ENCODE data around the gene EXOC4. TPM values are rescaled to one million over a fixed set of nuclear protein-coding genes. Genes with fewer than 3 reads are reported as not detected.

EXOC4 gene
- total RNA-seq, 2 donors from 2014 or later, result 62.0 to 146 TPM

DNA sequence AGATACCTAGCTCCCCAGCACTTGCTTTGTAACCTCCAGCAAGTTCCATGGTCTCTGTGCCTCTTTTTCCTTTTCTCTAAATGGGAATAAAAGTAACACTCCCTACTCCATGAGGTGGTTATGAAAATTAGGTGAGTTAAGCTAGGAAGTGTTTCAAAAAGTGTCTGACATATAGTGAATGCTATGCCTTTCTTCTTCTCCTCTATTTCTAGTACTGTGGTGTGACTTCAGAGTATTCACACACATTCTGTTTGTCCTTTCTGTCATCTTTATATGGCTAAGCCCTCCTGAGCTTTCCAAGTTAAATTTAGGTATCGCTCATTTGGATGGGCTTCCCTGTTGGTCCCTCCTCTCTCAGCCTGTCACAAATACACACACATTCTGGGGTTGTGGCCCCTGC, 229.7 kb downstream of the EXOC4 start:
- no peak for DNase-seq
- TF ChIP-seq, protein P1, sequence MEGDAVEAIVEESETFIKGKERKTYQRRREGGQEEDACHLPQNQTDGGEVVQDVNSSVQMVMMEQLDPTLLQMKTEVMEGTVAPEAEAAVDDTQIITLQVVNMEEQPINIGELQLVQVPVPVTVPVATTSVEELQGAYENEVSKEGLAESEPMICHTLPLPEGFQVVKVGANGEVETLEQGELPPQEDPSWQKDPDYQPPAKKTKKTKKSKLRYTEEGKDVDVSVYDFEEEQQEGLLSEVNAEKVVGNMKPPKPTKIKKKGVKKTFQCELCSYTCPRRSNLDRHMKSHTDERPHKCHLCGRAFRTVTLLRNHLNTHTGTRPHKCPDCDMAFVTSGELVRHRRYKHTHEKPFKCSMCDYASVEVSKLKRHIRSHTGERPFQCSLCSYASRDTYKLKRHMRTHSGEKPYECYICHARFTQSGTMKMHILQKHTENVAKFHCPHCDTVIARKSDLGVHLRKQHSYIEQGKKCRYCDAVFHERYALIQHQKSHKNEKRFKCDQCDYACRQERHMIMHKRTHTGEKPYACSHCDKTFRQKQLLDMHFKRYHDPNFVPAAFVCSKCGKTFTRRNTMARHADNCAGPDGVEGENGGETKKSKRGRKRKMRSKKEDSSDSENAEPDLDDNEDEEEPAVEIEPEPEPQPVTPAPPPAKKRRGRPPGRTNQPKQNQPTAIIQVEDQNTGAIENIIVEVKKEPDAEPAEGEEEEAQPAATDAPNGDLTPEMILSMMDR (IDR thresholded peaks at IDR 0.05), result no peak
- TF ChIP-seq POLR2A (IDR thresholded peaks at IDR 0.05), result no peak
- 87 to 94% methylated on average over 1 of the region's 1 CpG for WGBS, 2 donors
- Histone ChIP-seq H3K27ac (no peak overlapping the region), H3K4me3 (no peak overlapping the region), H3K27me3 (no peaks in the 10 kb centered on the region), H3K4me1 (no peaks in the 10 kb centered on the region), H3K36me3 (replicated peaks in 1 of 2; ENCODE audit: insufficient read depth in 1 of 2, low read depth in 2 of 2) (no peaks in the 10 kb centered on the region), H3K9me3 (peaks cover 0 to 3% (median 0%) of the 10 kb centered on the region in 3 donors)
- no peak for ATAC-seq
- intact Hi-C loops (cut with DNase I), result no loop called here

DNA sequence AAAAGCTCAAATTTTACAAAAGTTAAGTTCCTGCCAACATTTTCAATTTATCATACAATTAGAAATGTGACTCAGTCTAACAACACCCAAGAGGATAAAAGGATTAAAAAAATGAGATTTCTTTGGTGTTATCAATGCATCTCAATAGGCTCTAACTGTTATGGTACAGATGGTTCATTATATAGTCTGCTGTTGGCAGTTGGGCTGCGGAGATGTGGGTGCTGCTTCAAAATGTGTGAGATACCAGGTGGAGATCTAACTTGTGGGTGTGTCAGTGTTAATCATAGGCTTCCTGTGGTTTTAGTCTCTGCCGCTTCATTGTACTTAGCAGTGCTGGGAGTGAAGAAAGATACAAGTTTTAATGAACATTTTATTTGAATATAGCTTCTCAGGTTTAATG, 231.2 kb downstream of the EXOC4 start:
- Histone ChIP-seq H3K27me3 (no peaks in the 10 kb centered on the region), H3K4me3 (no peak overlapping the region), H3K9me3 (peaks cover 0 to 3% (median 0%) of the 10 kb centered on the region in 3 donors), H3K27ac (no peak overlapping the region), H3K4me1 (no peaks in the 10 kb centered on the region), H3K36me3 (replicated peaks in 1 of 2; ENCODE audit: insufficient read depth in 1 of 2, low read depth in 2 of 2) (no peaks in the 10 kb centered on the region)
- WGBS, 2 donors, result 78 to 98% methylated on average over 2 of the region's 2 CpGs
- no peak for ATAC-seq
- TF ChIP-seq POLR2A (IDR thresholded peaks at IDR 0.05), result no peak
- TF ChIP-seq, protein P1 (IDR thresholded peaks at IDR 0.05), result no peak
- intact Hi-C loops (cut with DNase I), result no loop called here
- no peak for DNase-seq

DNA sequence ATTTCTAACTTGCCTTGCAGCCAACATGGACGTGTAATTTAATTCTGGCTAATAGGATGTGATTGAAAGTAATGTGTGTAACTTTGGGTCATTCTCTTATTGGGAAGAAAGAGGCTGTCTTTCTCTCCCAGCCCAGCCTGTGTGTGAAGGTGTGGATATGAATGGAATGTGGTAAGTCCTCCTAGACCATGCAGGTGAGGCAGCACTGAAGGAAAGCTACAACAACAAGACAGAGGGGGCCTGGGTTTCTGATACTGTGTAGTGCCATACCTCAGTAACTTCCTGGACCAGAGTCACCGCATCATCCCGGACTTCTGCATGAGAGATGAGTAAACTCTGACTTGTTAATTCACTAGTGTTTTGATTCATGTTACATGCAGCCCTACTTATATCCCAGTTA, 237.0 kb downstream of the EXOC4 start:
- intact Hi-C loops (cut with DNase I), result no loop called here
- peaks cover 0 to 3% (median 0%) of the 10 kb centered on the region in 3 donors for H3K9me3 ChIP-seq
- DNase-seq (no peak), ATAC-seq (no peak)
- H3K36me3 ChIP-seq (replicated peaks in 1 of 2; ENCODE audit: insufficient read depth in 1 of 2, low read depth in 2 of 2), result no peaks in the 10 kb centered on the region
- 87 to 94% methylated on average over 3 of the region's 3 CpGs for WGBS, 2 donors
- TF ChIP-seq POLR2A (IDR thresholded peaks at IDR 0.05), result no peak
- TF ChIP-seq, protein P1 (IDR thresholded peaks at IDR 0.05), result no peak
- no peaks in the 10 kb centered on the region for H3K4me1 ChIP-seq
- no peak overlapping the region for H3K27ac ChIP-seq
- H3K27me3 ChIP-seq, result no peaks in the 10 kb centered on the region
- no peak overlapping the region for H3K4me3 ChIP-seq

DNA sequence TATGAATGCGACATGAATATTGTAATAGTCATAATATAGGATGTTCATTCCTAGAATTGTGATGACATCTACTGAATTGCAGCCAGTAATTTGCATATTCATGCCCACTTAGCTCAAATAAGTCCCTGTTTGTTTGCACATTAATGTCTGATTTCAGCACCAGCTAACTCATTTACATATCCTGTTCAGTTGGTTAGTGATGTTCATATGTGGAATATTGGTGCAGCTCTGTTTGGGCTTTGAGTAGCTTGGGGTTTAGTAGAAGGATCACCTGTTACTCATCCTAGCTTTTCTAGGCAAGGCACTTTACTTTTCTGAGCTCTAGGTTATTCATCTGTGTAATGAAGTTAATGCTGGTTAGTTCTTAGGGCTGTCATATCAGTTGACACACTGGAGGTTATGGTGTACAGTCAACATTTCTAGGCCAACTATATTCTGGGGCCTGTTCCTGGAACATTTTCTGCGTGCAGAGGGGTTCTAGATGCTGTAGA, 238.4 kb downstream of the EXOC4 start:
- H3K27ac ChIP-seq, result no peak overlapping the region
- H3K36me3 ChIP-seq (replicated peaks in 1 of 2; ENCODE audit: insufficient read depth in 1 of 2, low read depth in 2 of 2), result no peaks in the 10 kb centered on the region
- DNase-seq (no peak), ATAC-seq (no peak)
- intact Hi-C loops (cut with DNase I), result no loop called here
- no peaks in the 10 kb centered on the region for H3K4me1 ChIP-seq
- 72 to 89% methylated on average over 2 of the region's 2 CpGs for WGBS, 2 donors
- H3K4me3 ChIP-seq, result no peak overlapping the region
- TF ChIP-seq POLR2A (IDR thresholded peaks at IDR 0.05), result no peak
- TF ChIP-seq, protein P1 (IDR thresholded peaks at IDR 0.05), result no peak
- H3K9me3 ChIP-seq, result peaks cover 0 to 3% (median 0%) of the 10 kb centered on the region in 3 donors
- H3K27me3 ChIP-seq, result no peaks in the 10 kb centered on the region
